GM12891 (cell line): ENCODE data around the gene COL20A1.

Source experiments
- PAX5 ChIP-seq: IDR thresholded peaks from 2 replicates; pipeline ENCODE4 v1.6.1; 2011; ENCODE audit warnings: low read length, moderate library complexity, mild to moderate bottlenecking; ENCODE audit not compliant: insufficient read depth, severe bottlenecking
- POLR2A ChIP-seq: IDR thresholded peaks from 2 replicates; pipeline ENCODE4 v1.6.1; 2011; ENCODE audit warnings: low read depth, low read length, control low read depth
- POLR2AphosphoS5 ChIP-seq: IDR thresholded peaks from 2 replicates; pipeline ENCODE4 v1.6.1; 2011; ENCODE audit warnings: low read depth, low read length, control low read depth
- POU2F2 ChIP-seq: IDR thresholded peaks from 2 replicates; pipeline ENCODE4 v1.6.1; 2011; ENCODE audit warnings: low read depth, mild to moderate bottlenecking, control low read depth, low read length, moderate library complexity
- TAF1 ChIP-seq: IDR thresholded peaks from 2 replicates; pipeline ENCODE4 v1.6.1; 2011; ENCODE audit warnings: low read depth, low read length, control low read depth

DNA sequence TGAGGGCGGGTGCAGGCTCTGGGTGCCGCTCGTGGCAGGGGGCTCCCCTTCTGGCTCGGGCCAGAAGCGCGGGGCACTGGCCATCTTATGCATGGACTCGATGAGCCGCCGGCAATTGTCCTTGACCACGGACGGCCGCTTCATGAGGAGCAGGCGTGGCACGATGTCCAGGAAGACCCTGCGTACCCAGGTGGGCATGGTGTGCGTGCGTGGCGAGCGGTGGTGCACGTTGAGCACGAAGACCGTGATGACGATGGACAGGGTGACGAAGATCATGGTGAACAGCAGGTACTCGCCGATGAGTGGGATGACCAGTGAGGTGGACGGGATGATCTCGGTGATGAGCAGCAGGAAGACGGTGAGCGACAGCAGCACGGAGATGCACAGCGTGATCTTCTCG, 57.2 kb downstream of the COL20A1 start:
- no peak for TF ChIP-seq POLR2AphosphoS5
- TF ChIP-seq POLR2A, result no peak
- TF ChIP-seq TAF1, result no peak
- TF ChIP-seq PAX5, result no peak
- no peak for TF ChIP-seq POU2F2
